ENCODE data around the gene SURF2.

- TF ChIP-seq, protein P1, sequence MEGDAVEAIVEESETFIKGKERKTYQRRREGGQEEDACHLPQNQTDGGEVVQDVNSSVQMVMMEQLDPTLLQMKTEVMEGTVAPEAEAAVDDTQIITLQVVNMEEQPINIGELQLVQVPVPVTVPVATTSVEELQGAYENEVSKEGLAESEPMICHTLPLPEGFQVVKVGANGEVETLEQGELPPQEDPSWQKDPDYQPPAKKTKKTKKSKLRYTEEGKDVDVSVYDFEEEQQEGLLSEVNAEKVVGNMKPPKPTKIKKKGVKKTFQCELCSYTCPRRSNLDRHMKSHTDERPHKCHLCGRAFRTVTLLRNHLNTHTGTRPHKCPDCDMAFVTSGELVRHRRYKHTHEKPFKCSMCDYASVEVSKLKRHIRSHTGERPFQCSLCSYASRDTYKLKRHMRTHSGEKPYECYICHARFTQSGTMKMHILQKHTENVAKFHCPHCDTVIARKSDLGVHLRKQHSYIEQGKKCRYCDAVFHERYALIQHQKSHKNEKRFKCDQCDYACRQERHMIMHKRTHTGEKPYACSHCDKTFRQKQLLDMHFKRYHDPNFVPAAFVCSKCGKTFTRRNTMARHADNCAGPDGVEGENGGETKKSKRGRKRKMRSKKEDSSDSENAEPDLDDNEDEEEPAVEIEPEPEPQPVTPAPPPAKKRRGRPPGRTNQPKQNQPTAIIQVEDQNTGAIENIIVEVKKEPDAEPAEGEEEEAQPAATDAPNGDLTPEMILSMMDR (IDR thresholded peaks at IDR 0.05): no peak
- no peak for TF ChIP-seq POLR2A (IDR thresholded peaks at IDR 0.05)
Measured at GRCh38 chr9:133379153-133380086, 23.1 kb downstream of the SURF2 start.

Data from right lobe of liver (tissue), 4 donors.